GM21381 (cell line): ENCODE results near the gene ECSCR.
A peak's percentile ranks its signal among the peaks of the same experiment; 100 is the strongest.

Experiments
- ATAC-seq: cut with Tn5 transposase; IDR thresholded peaks from one replicate; pipeline ENCODE4 v1.9.1; 2021; ENCODE audit warnings: mild to moderate bottlenecking, moderate library complexity; ENCODE audit not compliant: unreplicated experiment

Gene ECSCR

GRCh38 chr5:139474890-139475791 is 12.6 kb upstream of the ECSCR start:
- no peak for ATAC-seq

DNA sequence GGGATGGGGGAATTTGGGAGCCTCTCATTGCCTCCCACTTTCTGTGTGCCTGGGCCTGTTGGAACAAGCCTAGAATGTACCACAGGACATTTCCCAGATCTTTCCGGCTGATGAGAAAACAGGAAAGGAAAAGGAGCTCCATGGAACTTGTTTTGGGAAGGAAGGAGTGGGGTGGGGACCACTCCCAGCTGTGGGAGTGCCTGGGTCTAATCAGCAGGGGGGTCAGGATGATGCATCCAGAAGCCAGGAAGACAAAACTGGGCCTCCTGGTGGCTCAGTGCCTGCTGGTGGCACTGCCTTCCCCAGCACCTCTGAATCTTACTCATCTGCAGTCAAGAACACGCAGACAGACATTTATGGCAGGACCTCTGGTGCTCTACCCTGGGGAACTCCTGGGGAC is 11.0 kb upstream of the ECSCR start:
- ATAC-seq, result no peak

DNA sequence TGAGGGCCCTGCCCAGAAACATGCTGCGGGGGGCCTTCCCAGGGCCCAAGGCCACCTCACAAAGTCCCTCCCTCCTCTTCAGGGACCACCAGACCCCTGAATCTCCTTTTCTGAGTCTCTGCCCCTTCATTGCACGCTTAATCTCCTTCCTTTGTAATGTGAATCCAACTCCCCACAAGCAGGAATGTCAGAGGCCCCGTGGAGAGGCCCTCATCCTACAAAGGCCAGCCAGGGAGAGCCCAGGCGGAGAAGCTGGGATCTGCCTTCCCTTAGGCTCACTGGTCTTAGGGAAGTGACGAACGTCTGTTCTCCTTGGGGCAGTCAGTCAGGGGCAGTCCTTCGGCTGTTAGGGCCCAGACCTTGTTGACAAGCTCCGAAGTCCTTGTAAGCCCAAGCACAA is 10.6 kb upstream of the ECSCR start:
- ATAC-seq, result no peak

- ATAC-seq, result no peak
Observed at GRCh38 chr5:139472386-139473030, 10.0 kb upstream of the ECSCR start.

- no peak for ATAC-seq
Observed at GRCh38 chr5:139470821-139471300, 8.3 kb upstream of the ECSCR start, which contains the start of gene SMIM33. Gene SMIM33 (plus strand): TSS chr5:139471004. CDS start chr5:139471122, 118 bp downstream.

- ATAC-seq, result no peak
Observed at GRCh38 chr5:139468421-139468931, 5.9 kb upstream of the ECSCR start.

DNA sequence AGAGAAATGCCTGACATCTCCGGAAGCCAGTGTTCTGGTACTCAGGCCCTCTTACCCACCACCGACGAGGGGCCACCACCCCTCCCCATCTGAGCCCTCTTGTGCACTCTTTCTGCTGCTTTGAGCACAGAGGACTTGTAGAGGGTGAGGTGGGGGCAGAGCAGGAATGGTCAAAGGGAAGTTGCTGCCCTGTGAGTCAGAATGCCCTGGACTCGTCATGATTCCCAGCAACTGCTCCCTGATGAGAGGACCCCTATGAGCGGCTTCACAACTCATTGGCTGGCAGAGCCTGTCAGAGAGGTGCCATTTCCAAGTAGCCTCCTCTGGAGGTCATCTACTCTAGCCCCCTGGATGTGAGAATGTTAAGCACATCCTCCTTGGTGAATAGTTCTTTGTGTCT is 845 bp downstream of the ECSCR start:
- ATAC-seq, result no peak

GRCh38 chr5:139461176-139461575 is 1.4 kb downstream of the ECSCR start:
- no peak for ATAC-seq

DNA sequence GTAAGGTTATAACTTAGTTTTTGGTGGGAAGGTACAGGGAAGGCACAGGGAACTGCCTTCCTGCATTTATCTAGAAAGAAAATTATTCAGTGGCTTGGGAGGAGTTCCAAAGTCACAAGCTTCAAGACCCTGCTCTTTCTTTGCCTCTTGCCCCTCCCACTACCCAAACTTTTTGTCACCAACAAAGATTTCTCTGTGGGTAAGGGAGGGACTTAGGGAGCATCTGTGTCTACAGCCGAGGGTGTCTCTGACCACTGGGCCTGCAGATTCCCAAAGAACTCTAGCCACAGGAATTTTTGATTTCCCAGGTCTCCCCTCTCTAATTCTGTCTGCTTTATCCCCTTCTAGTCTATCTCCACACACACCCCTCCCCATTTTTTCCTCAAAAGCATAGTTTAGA is 2.1 kb downstream of the ECSCR start:
- no peak for ATAC-seq

GRCh38 chr5:139459451-139459934 is 3.0 kb downstream of the ECSCR start:
- peak; percentile 25 for ATAC-seq

DNA sequence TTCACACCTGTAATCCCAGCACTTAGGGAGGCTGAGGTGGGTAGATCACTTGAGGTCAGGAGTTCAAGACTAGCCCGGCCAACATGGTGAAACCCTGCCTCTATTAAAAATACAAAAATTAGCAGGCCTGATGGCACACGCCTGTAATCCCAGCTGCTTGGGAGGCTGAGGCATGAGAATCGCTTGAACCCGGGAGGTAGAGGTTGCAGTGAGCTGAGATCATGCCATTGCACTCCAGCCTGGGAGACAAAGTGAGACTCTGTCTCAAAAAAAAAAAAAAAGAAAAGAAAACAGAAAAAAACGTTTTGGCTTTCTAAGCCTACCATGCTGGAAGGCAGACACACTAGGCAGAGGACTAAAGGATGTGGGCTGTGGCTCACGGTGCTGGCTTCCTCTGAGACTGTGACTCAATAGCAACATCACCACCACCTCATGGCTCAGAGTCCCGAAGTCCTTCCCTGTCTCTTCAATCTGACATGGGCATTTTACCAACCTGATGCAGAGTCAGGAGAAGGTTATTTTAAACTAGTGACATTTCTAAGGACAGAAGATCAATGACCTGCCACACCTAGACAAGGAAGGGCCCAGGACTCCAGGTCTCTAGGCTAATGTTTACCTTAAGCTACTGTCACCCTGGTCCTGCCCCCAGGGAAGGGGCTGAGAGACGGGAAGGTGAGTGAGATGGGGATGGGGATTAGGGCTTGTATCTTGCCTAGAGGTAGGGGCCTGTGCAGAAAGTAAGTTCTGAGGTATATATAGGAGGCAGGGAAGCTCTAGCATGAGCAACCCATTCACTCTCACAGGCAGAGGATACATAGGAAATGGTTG is 3.7 kb downstream of the ECSCR start:
- ATAC-seq, result peak; percentile 63

- no peak for ATAC-seq
Observed at GRCh38 chr5:139457653-139458306, 4.8 kb downstream of the ECSCR start.

GRCh38 chr5:139457241-139457640 is 5.3 kb downstream of the ECSCR start:
- ATAC-seq, result no peak

DNA sequence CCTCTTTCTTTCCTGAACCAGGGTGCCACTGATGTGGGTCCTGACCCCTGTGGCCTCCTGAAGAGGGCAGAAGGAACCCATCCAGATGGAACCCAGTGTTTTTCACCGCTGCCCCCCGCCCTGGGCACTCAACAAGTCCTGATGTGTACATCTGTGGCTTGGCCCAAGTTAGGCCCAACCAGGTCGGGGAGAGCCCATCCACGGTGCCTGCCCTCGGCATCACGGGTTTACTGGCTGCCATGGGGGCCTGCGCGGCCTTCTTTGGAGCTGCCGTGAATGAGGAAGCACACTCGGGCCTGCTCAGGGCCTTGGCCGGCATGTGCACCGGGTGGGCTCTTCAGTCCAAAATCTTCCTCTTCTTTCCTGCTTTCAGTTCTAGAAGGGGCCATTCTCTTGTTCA is 5.8 kb downstream of the ECSCR start:
- ATAC-seq, result no peak

DNA sequence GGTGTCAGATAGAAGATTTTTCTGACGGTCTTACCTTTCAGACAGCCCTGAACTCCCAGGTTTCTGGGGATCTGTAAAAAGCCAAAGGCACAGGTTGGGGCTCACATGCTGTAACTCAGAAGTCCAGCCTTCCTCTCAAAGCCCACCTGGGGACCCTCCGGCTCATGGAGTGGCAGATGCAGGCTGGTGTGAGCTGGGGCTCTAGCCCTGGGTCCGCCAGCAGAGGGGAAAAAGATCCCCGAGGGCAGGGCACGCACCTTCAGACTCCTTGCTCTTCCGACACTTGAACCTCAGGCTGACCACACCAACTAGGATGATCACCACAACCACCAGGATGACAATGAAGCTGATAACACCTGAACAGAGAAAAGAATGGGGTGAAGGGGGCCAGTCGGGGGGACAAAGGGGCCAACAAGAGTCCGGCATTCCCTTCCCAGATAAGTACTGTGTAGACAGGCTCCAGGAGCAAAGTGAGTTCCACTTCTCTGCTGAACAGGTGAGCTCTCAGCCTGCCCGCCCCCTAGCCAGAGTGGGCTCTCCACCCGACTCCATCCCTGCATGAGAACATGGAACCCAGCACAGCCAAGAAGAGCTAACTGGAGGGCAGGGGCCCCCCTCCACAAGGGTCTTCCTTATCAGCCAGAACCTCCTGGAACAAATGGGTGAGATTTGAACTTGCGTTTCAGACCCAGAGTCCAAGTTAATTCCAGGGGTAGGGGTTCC is 7.8 kb downstream of the ECSCR start:
- ATAC-seq, result no peak

DNA sequence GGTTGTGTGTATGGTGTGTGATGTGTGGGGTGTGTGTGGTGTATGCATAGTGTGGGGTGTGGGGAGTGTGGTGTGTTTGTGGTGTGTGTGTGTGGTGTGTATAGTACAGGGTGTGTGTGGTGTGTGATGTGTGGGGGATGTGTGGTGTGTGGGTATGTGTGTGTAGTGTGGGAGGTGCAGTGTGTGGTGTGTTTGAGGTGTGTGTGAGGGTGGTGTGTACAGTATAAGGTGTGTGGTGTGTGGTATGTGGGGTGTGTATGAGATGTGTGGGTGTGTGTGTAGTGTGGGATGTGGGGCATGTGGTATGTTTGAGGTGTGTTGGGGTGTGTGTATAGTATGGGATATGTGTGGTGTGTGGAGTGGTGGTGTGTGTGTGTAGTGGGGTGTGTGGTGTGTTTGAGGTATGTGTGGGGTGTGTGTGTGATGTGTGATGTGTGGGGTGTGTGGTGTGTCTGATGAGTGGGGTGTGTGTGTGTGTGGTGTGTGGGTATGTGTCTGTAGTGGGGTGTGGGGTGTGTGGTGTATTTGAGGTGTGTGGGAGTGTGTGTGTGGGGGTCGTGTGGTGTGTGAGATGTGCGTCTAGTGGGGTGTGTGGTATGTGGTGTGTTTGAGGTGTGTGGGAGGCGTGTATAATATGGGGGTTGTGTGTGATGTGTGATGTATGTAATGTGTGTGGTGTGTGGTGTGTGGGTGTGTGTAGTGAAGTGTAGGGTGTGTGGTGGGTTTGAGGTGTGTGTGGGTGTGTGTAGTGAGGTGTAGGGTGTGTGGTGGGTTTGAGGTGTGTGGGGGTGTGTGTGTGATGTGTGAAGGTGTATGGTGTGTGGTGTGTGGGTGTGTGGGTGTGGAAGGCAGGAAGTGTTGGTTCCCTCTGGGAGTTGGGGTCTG is 8.6 kb downstream of the ECSCR start:
- no peak for ATAC-seq

DNA sequence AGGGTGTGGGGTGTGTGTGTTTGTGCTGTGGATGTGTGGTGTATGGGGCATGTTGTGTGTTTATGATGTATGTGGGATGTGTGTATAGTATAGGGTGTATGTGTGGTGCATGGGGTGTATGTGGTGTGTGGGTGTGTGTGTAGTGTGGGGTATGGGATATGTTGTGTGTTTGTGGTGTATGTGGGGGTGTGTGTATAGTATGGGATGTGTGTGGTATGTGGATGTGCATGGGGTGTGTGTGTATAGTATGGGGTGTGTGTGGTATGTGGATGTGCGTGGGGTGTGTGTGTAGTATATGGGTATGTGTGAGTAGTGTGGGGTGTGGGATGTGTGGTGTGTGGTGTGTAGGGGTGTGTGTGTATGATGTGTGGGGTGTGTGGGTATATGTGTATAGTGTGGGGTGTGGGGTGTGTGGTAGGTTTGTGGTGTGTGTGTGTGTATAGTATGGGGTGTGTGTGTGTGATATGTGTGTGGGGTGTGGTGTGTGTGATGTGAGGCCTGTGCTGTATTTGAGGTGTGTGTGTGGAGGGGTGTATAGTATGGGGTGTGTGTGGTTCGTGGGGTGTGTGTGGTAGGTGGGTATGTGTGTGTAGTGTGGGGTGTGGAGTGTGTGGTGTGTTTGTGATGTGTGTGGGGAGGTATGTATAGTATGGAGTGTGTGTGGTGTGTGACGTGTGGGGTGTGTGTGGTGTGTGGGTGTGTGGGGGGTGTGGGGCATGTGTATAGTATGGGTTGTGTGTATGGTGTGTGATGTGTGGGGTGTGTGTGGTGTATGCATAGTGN is 10.5 kb downstream of the ECSCR start:
- ATAC-seq, result no peak

DNA sequence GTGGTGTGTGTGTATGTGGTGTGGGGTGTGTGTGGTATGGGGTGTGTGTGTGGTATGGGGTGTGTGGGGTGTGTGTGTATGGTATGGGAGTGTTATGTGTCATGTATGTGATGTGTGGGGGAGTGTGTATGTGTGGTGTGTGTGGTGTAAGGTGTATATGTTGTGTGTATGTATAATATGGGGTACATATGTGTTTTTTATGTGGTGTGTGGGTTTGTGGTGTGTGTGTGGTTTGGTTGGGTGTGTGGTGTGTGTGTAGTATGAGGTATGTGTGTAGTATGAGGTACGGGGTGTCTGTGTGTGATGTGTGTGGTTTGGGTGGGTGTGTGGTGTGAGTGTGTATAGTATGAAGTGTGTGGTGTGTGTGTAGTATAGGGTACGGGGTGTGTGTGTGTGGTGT is 11.4 kb downstream of the ECSCR start:
- ATAC-seq, result no peak
